D721Med (cell line): ENCODE results near the gene KBTBD12.

ENCODE experiments used
- DNase-seq: peaks from one replicate; pipeline ENCODE4 v3.0.0; 2011; ENCODE audit warnings: low spot score; ENCODE audit not compliant: insufficient read length
- FAIRE-seq: peaks from 2 replicates; lab custom pipeline; 2011; peaks lifted over from hg19 to GRCh38; lab: Jason Lieb, UNC
- TF ChIP-seq, protein P1 (sequence below): IDR thresholded peaks from 2 replicates; pipeline ENCODE4 v1.5.1; 2012; ENCODE audit warnings: mild to moderate bottlenecking, control low read depth; ENCODE audit not compliant: insufficient read depth; ENCODE audit errors: missing control alignments

The KBTBD12 gene

DNA sequence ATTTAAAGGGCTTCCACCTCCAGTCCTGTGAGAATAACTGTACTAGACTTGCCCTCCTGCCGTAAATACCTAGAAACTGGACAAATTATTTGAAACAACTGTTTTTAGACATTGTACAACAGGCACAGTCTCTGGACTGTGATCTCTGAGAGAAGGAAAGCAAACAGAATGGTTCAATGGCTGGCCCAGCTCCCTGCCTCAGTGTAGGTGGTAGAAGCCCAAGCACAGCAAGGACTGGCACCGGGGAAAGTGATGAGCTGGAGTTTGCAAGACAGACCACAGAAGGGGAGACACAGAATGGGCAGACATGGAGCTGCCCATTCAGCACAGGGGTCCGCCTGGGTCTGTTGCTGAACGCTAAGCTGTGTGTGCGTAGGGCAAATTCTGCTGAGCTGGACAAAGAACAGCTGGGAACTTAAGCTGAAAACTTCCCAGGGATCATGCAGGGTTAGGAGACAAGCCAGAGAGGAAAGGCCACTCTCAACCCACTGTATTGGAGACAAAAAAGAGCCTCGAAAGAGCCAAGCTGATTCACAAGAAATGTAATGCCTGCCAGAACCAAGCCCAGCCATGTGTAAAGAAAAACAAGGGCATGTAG lies 84.6 kb downstream of the KBTBD12 start:
- TF ChIP-seq, protein P1, sequence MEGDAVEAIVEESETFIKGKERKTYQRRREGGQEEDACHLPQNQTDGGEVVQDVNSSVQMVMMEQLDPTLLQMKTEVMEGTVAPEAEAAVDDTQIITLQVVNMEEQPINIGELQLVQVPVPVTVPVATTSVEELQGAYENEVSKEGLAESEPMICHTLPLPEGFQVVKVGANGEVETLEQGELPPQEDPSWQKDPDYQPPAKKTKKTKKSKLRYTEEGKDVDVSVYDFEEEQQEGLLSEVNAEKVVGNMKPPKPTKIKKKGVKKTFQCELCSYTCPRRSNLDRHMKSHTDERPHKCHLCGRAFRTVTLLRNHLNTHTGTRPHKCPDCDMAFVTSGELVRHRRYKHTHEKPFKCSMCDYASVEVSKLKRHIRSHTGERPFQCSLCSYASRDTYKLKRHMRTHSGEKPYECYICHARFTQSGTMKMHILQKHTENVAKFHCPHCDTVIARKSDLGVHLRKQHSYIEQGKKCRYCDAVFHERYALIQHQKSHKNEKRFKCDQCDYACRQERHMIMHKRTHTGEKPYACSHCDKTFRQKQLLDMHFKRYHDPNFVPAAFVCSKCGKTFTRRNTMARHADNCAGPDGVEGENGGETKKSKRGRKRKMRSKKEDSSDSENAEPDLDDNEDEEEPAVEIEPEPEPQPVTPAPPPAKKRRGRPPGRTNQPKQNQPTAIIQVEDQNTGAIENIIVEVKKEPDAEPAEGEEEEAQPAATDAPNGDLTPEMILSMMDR, result no peak
- FAIRE-seq, result no peak
- DNase-seq, result no peak

DNA sequence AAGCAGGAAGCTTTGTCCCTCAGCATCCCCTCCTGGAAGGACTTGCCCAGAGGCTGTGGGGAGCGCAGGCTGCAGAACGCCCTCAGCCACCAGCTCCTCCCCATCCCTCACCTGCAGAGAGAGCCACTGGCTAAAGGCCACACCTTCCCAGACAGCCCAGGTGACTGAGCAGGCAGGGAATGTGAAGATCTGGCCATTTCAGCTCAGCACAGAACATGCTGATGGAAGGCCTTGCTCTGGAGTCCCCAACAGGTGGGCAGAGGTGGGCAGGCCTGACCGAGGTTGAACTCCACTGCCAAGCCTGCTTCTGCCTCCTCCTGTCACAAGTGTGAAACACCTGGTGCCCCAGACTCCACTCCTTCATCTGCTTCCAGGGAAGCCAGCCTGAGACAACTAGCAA lies 86.5 kb downstream of the KBTBD12 start:
- no peak for FAIRE-seq
- TF ChIP-seq, protein P1, result no peak
- DNase-seq, result no peak

DNA sequence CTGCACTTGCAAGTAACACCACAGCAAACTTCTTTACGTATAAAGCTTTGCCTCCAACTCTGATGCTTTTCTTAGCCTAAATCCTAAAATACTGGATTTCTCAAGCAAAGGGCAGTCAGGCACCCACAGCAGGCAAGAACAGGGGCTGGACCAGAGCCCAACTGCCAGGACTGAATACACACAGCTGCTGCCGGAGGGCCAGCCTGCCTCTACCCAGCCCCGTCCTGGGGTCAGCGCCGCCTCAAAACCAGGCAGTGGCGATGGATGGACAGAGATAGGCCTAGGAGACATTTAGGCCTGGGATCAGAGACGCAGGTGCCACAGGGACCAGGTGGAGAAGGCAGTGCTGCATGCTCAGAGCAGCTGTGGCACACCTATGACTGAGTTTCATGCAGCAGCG lies 89.6 kb downstream of the KBTBD12 start:
- TF ChIP-seq, protein P1, result no peak
- DNase-seq, result no peak
- FAIRE-seq, result no peak

DNA sequence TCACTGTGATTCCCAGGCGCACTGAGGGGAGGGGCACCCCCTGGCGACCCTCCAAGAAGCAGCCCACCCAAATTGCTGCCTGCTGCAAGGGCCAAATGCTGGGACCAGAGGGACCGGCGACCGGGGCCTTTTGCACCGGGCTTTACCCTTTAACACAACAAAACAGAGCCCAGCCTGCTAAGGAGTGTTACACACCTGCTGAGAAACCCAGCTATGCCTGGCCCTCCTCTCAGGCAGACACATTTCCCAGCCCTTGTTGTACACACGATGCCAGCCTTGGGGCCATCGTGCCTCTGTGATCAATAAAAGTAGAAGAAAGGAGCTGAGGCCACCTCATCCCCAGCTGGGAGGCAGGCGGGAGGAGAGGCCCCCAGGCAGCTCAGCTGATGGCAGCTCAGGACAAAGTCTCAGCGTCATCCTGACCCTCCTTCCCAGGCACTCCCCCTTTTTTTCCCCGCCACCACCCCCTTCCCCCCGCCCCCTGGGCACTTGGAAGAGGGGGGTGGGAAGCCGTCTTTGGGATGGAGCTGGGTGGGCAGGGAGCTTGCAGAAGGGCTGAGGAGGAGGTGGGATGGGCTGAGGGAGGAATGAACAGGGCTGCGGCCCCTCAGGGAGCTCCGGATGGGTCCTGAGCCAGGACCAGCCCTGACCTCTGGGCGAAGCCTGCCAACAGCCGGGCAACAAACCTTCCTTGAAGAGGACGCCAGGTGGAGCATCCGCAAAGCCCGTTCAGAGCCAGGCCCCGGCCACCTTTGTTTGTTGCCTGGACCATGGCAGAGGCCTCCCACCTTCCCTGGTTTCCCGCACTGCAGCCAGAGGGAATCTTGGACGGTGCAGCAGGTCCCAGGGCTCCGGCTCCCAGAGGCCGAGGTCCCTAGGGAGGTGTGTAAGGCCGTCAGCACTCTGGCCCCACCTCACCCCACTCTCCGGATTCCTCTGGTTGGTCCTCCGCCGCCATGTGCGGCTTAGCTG lies 91.3 kb downstream of the KBTBD12 start:
- FAIRE-seq, result no peak
- TF ChIP-seq, protein P1, result no peak
- no peak for DNase-seq

DNA sequence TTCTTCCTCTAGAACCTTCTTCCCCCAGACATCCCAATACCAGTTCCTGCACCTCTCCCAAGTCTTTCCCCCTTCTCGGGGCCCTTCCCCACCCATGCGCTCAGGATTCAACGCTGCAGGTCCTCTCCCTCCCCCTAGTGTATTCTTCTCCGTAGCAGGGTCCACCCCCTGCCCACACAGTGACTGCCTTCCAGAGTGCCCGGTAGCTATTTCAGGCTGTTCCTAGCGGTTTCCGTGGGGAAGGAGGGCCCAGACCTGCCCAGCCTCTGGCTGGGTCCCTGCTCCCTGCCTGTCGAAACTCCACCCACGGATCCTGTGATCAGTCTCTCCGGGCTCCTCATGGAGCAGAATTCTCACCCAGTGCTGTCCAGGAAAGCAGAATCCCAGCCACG lies 92.0 kb downstream of the KBTBD12 start:
- no peak for FAIRE-seq
- TF ChIP-seq, protein P1, result no peak

DNA sequence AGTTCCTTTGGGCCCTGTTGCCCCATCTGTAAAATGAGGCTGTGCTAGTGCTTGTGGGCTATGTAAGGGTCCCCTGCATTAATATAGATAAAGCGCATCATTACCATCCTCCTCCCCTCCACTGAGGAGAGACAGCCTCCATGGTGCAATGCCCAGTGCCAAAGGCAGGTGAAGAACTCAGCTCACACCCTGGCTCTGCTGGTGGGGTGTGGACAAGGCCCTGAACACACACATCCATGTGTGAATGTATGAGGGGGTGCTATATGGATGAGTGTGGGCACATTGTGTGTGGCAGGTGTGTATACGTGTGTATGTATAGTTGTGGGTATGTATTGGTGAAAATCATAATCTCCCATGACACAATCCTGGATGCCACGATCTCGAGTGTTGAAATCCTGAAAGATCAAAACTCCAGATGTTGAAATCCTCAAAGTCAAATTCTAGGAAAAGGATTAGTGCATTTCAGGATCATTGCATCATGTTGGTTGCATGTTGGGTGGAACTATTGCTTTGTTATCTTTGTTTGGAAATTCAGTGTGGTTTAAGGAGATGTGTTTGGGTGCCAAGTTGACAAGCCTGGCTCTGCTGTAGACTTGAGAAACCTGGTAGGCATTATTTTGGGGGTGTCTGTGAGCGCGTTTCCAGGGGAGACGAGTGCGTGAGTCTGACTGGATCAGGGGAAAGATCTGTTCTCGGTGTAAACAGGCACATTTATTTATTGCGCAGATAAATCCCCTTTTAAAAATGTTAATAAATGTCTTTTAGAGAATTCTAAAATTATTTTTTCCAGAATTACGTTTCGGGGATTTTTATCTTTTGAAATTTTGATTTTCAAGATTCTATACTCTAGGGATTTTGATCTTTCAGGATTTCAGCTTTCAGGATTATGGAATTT lies 95.2 kb downstream of the KBTBD12 start:
- FAIRE-seq (no peak), DNase-seq (no peak)
- TF ChIP-seq, protein P1, result no peak

More for the DNA sequence above, 92.0 kb downstream of the KBTBD12 start:
- no peak for DNase-seq
